Left renal pelvis (tissue), 4 donors: ENCODE measurements around the gene FAM50A. TPM values are rescaled to one million over a fixed set of nuclear protein-coding genes. Genes with fewer than 3 reads are reported as not detected.
"Not testable (repeated sequence)": the region's sequence is repeated elsewhere in the genome, so short reads cannot be mapped to it uniquely, and the experiment has no call there.

Experiments used
- DNase-seq, 4 donors: peaks; one replicate each; pipeline ENCODE4 v3.0.0-alpha.2; 2013; ENCODE audit warnings: low read depth in 4 of 4, low spot score in 3 of 4
- polyA plus RNA-seq, 4 donors: library from polyadenylated mRNA; unstranded; fragments of 120-200 nt; gene quantifications; one replicate each; pipeline ENCODE4 v1.2.1, GENCODE V29; 2013; ENCODE audit not compliant: insufficient read length in 4 of 4

Gene FAM50A
- polyA plus RNA-seq: 10 to 100 TPM; 44.1 to 52.3 (median 46.7) TPM

GRCh38 chrX:154443992-154444754 lies at the start of gene FAM50A:
Gene FAM50A, plus strand, starts transcription at chrX:154444141. Its CDS starts 95 bp downstream, at chrX:154444236.
- no peak for DNase-seq

- not testable (repeated sequence) for DNase-seq
These were observed 47.6 kb upstream of the FAM50A start for GRCh38 chrX:154396363-154396762.

- peak in 1 of 4 donors; percentile 49 for DNase-seq
These were observed 46.7 kb upstream of the FAM50A start for GRCh38 chrX:154396973-154397887.

GRCh38 chrX:154397888-154398667 lies 45.9 kb upstream of the FAM50A start, which contains the start of gene RPL10:
Gene RPL10, plus strand, starts transcription at chrX:154398377. Its CDS starts 143 bp downstream, at chrX:154398520.
- peak; percentile 84 to 87 (median 86) for DNase-seq

- DNase-seq: peak in 1 of 4 donors; percentile 60
These were observed 45.0 kb upstream of the FAM50A start for GRCh38 chrX:154398668-154399526.

- DNase-seq: no peak
These were observed 44.2 kb upstream of the FAM50A start for GRCh38 chrX:154399527-154400368.

- not testable (repeated sequence) for DNase-seq
These were observed 43.5 kb upstream of the FAM50A start for GRCh38 chrX:154400369-154400817.

- DNase-seq: no peak
These were observed 42.7 kb upstream of the FAM50A start for GRCh38 chrX:154401045-154401799.

GRCh38 chrX:154401918-154402621 lies 41.9 kb upstream of the FAM50A start:
- no peak for DNase-seq

GRCh38 chrX:154402622-154403127 lies 41.3 kb upstream of the FAM50A start:
- no peak for DNase-seq

GRCh38 chrX:154403192-154403591 lies 40.7 kb upstream of the FAM50A start:
- DNase-seq: no peak

GRCh38 chrX:154403858-154404257 lies 40.1 kb upstream of the FAM50A start:
- DNase-seq: no peak

- no peak for DNase-seq
These were observed 39.2 kb upstream of the FAM50A start for GRCh38 chrX:154404625-154405192.

- DNase-seq: no peak
These were observed 35.2 kb upstream of the FAM50A start for GRCh38 chrX:154408659-154409221.

- DNase-seq: no peak
These were observed 34.6 kb upstream of the FAM50A start, which contains the start of gene DNASE1L1 for GRCh38 chrX:154409222-154409871. Gene DNASE1L1, minus strand, starts transcription at chrX:154409254. Its CDS starts 3,686 bp downstream, at chrX:154405568.

GRCh38 chrX:154411981-154412340 lies 32.0 kb upstream of the FAM50A start:
- no peak for DNase-seq
